PC-9 (cell line): ENCODE results near the gene PPM1H. TPM values are rescaled to one million over a fixed set of nuclear protein-coding genes. Genes with fewer than 3 reads are reported as not detected.

Source experiments
- BruUV-seq: library from RNA; stranded (reverse); fragments of 400-500 nt; replicated peaks from 2 replicates; lab custom pipeline; 2021; lab: Mats Ljungman, UMichigan
- CTCF ChIA-PET: fragments of 300-600 bp; sonication (Branson Sonifier 250); formaldehyde crosslinking; loops from one replicate; lab custom pipeline; 2022; ENCODE audit warnings: antibody characterized with exemption; lab: Charles Lee
- POLR2A ChIA-PET: fragments of 300-600 bp; sonication (Branson Sonifier 250); formaldehyde crosslinking; loops from one replicate; lab custom pipeline; 2022; ENCODE audit warnings: antibody characterized with exemption; ENCODE audit not compliant: unreplicated experiment; lab: Charles Lee
- DNase-seq, 2 experiments: peaks; one replicate each; pipeline versions ENCODE4 v3.0.0 to v3.0.0-alpha.2; 2015 to 2022; ENCODE audit warnings: mixed read lengths in 1 of 2
- H2AFZ ChIP-seq: fragments of 200-600 bp; sonication (generic); 2 replicates; pipeline ENCODE4 v1.8.1; 2017; ENCODE audit warnings: antibody characterized with exemption
- H3F3A ChIP-seq: fragments of 200-600 bp; sonication (generic); 2 replicates; pipeline ENCODE4 v1.8.1; 2017; ENCODE audit warnings: antibody characterized with exemption, mild to moderate bottlenecking, low read depth; ENCODE audit not compliant: insufficient read depth
- H3K27ac ChIP-seq: fragments of 200-600 bp; sonication (generic); 2 replicates; pipeline ENCODE4 v1.6.1; 2016; ENCODE audit warnings: mixed run types
- H3K27me3 ChIP-seq: fragments of 200-600 bp; sonication (generic); 2 replicates; pipeline ENCODE4 v1.6.1; 2016; ENCODE audit warnings: low read depth, mixed run types; ENCODE audit not compliant: insufficient read depth
- H3K36me3 ChIP-seq: fragments of 200-600 bp; sonication (generic); 2 replicates; pipeline ENCODE4 v1.6.1; 2016; ENCODE audit warnings: low read depth, mixed run types
- H3K4me1 ChIP-seq: fragments of 200-600 bp; sonication (generic); replicated peaks from 2 replicates; pipeline ENCODE4 v1.6.1; 2016; ENCODE audit warnings: mixed run types; ENCODE audit not compliant: insufficient read depth
- H3K4me2 ChIP-seq: fragments of 200-600 bp; sonication (generic); 2 replicates; pipeline ENCODE4 v1.6.1; 2017; ENCODE audit warnings: mixed run types
- H3K4me3 ChIP-seq: fragments of 200-600 bp; sonication (generic); 2 replicates; pipeline ENCODE4 v1.6.1; 2016; ENCODE audit warnings: mixed run types
- H3K79me2 ChIP-seq: fragments of 200-600 bp; sonication (generic); 2 replicates; pipeline ENCODE4 v1.6.1; 2017; ENCODE audit warnings: low read depth, mixed run types
- H3K9me2 ChIP-seq: fragments of 200-600 bp; sonication (generic); 2 replicates; pipeline ENCODE4 v1.8.1; 2017; ENCODE audit warnings: mild to moderate bottlenecking; ENCODE audit not compliant: insufficient read depth
- H3K9me3 ChIP-seq: fragments of 200-600 bp; sonication (generic); 2 replicates; pipeline ENCODE4 v1.8.1; 2016; ENCODE audit warnings: low read depth; ENCODE audit not compliant: insufficient read depth
- H4K20me1 ChIP-seq: fragments of 200-600 bp; sonication (generic); 2 replicates; pipeline ENCODE4 v1.8.1; 2017; ENCODE audit not compliant: insufficient read depth
- EZH2 ChIP-seq: fragments of 200-600 bp; sonication (generic); IDR thresholded peaks from 2 replicates; pipeline ENCODE4 v1.8.0; 2017; ENCODE audit warnings: antibody characterized with exemption, low read depth
- intact Hi-C: fragments of 100-400 bp; cut with micrococcal nuclease; formaldehyde crosslinking; loops from one replicate; pipeline ENCODE4 v1.10.0; 2022; ENCODE audit not compliant: unreplicated experiment
- total RNA-seq: library from RNA; stranded (reverse); gene quantifications from 2 replicates; pipeline ENCODE4 v1.2.3, GENCODE V29; 2021
- TF ChIP-seq, protein P1 (sequence below): fragments of 200-600 bp; sonication (generic); conservative IDR thresholded peaks from 2 replicates; pipeline ENCODE4 v1.6.1; 2017; ENCODE audit warnings: mixed run types, antibody characterized with exemption, mild to moderate bottlenecking, moderate library complexity

Gene PPM1H
- total RNA-seq, 1 experiment from 2014 or later: 11.4 TPM

DNA sequence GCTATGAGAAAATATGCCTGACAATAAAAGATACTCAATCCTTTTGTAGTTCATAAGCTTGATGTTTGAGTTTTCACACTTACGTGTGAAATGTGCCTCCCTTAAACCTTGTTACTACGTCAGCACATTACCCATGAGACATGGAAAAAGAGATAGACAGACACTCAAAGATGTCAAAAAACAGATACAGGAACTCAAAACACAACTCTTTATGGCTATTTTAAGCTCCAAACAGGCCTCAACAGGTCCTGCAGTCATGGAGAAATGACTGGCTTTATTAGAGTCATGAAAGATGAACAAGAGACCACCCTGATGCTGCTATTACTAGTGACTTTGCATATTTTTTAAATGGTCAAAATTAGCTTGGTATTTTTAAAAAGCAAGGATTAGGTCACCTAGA lies 283.8 kb downstream of the PPM1H start:
- Histone ChIP-seq H4K20me1 (no peaks in the 10 kb centered on the region), H3K4me1 (no peaks in the 10 kb centered on the region), H3F3A (no peaks in the 10 kb centered on the region), H3K9me2 (no peaks in the 10 kb centered on the region; the same call in 1 of the 2 replicates), H3K79me2 (no peaks in the 10 kb centered on the region), H2AFZ (no peak overlapping the region), H3K4me2 (no peak overlapping the region), H3K27me3 (no peaks in the 10 kb centered on the region), H3K36me3 (no peaks in the 10 kb centered on the region), H3K27ac (no peak overlapping the region), H3K9me3 (0 out of 2 replicates have a peak, but pooled peaks cover 5% of the 10 kb centered on the region), H3K4me3 (no peak overlapping the region)
- DNase-seq: no peak
- intact Hi-C loops: no loop called here
- TF ChIP-seq, protein P1, sequence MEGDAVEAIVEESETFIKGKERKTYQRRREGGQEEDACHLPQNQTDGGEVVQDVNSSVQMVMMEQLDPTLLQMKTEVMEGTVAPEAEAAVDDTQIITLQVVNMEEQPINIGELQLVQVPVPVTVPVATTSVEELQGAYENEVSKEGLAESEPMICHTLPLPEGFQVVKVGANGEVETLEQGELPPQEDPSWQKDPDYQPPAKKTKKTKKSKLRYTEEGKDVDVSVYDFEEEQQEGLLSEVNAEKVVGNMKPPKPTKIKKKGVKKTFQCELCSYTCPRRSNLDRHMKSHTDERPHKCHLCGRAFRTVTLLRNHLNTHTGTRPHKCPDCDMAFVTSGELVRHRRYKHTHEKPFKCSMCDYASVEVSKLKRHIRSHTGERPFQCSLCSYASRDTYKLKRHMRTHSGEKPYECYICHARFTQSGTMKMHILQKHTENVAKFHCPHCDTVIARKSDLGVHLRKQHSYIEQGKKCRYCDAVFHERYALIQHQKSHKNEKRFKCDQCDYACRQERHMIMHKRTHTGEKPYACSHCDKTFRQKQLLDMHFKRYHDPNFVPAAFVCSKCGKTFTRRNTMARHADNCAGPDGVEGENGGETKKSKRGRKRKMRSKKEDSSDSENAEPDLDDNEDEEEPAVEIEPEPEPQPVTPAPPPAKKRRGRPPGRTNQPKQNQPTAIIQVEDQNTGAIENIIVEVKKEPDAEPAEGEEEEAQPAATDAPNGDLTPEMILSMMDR: no peak
- TF ChIP-seq EZH2: no peak
- POLR2A ChIA-PET: no interaction called here
- no TSS peak for BruUV-seq
- CTCF ChIA-PET: no interaction called here

DNA sequence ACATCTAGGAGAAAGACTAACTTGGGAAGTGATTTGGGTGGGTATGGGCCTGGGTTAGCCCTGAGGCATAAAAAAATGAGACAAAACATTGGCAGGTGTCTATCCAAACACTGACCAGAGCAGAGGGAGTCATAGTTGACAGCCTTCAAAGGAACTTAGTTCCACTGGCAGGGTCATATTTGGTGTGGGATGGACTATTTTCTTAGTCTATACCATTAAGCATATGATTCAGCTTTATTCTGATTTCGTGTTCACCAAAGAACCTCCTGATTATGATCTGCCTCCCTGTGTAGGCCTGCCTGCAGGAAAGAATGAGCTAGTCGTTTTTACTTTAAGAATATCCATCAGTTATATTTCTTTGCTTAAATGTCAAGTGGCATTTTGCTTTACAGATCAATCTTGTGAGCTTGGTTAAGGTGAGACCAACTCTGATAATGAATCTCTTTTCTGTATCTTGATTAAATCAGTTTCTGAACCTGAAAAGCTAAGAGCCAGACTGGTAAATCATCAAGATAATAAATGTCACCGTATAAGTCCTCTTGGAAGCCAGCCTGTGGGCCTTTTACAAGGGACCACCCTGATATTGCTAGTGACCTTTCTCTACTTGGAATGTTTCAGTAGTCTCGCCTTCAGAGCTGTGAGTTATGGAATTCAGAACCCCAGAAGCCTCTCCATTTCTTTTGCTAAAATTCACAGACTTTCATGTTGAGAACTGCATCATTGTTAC lies 285.4 kb downstream of the PPM1H start:
- Histone ChIP-seq H3K27ac (no peak overlapping the region), H3K9me3 (0 out of 2 replicates have a peak, but pooled peaks cover 5% of the 10 kb centered on the region), H4K20me1 (no peaks in the 10 kb centered on the region), H3K79me2 (no peaks in the 10 kb centered on the region), H3K4me2 (no peak overlapping the region), H3K4me3 (no peak overlapping the region), H3K27me3 (no peaks in the 10 kb centered on the region), H3K36me3 (no peaks in the 10 kb centered on the region), H2AFZ (no peak overlapping the region), H3K4me1 (no peaks in the 10 kb centered on the region), H3K9me2 (no peaks in the 10 kb centered on the region; the same call in 1 of the 2 replicates), H3F3A (no peaks in the 10 kb centered on the region)
- no peak for TF ChIP-seq EZH2
- TF ChIP-seq, protein P1: no peak
- ChIA-PET CTCF (no interaction called here), POLR2A (no interaction called here)
- no peak for DNase-seq
- intact Hi-C loops: no loop called here
- no TSS peak for BruUV-seq

DNA sequence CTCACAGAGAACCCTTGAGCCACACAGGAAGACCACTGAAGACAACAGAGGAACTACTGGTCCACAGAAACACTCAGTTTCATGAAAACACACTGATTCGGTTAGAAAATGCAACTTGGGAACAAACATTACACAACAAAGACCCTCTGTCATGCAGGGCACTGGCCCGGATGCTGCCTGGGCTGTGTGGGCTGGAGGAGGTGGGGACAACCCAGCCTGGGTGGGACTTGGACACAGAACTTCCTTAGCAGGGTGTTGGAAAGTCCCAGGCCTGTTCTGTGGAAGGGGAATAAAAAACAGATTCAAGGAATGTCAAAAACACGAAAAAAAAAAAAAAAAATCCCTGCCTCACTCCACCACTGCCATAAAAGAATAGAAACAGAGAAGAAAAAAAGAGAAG lies 287.4 kb downstream of the PPM1H start:
- Histone ChIP-seq H3K27me3 (no peaks in the 10 kb centered on the region), H3K79me2 (no peaks in the 10 kb centered on the region), H3K36me3 (no peaks in the 10 kb centered on the region), H3K4me1 (no peaks in the 10 kb centered on the region), H2AFZ (no peak overlapping the region), H3K4me2 (no peak overlapping the region), H3K4me3 (no peak overlapping the region), H3F3A (no peaks in the 10 kb centered on the region), H3K27ac (no peak overlapping the region), H3K9me3 (peaks cover 10% of the 10 kb centered on the region; the same call in 1 of the 2 replicates), H4K20me1 (no peaks in the 10 kb centered on the region), H3K9me2 (no peaks in the 10 kb centered on the region)
- intact Hi-C loops: no loop called here
- TF ChIP-seq, protein P1: no peak
- TF ChIP-seq EZH2: no peak
- POLR2A ChIA-PET: no interaction called here
- no TSS peak for BruUV-seq
- no peak for DNase-seq
- CTCF ChIA-PET: no interaction called here
